ENCODE measurements around the gene SEMA5A.

GRCh38 chr5:9335754-9336495, 209.9 kb downstream of the SEMA5A start:
- TF ChIP-seq, protein P1, sequence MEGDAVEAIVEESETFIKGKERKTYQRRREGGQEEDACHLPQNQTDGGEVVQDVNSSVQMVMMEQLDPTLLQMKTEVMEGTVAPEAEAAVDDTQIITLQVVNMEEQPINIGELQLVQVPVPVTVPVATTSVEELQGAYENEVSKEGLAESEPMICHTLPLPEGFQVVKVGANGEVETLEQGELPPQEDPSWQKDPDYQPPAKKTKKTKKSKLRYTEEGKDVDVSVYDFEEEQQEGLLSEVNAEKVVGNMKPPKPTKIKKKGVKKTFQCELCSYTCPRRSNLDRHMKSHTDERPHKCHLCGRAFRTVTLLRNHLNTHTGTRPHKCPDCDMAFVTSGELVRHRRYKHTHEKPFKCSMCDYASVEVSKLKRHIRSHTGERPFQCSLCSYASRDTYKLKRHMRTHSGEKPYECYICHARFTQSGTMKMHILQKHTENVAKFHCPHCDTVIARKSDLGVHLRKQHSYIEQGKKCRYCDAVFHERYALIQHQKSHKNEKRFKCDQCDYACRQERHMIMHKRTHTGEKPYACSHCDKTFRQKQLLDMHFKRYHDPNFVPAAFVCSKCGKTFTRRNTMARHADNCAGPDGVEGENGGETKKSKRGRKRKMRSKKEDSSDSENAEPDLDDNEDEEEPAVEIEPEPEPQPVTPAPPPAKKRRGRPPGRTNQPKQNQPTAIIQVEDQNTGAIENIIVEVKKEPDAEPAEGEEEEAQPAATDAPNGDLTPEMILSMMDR (IDR thresholded peaks at IDR 0.05) = no peak
- no peak for TF ChIP-seq POLR2AphosphoS5 (IDR thresholded peaks at IDR 0.05)
- TF ChIP-seq EP300 (IDR thresholded peaks at IDR 0.05; ENCODE audit: low read depth) = no peak
